GM18505 (cell line): Measurements from ENCODE around the gene CLTCL1.
"Not testable (repeated sequence)": the region's sequence is repeated elsewhere in the genome, so short reads cannot be mapped to it uniquely, and the experiment has no call there.

ENCODE experiments used
- ATAC-seq: cut with Tn5 transposase; IDR thresholded peaks from one replicate; pipeline ENCODE4 v1.9.1; 2021; ENCODE audit not compliant: unreplicated experiment
- POLR2A ChIP-seq: IDR thresholded peaks from 4 replicates; pipeline ENCODE4 v1.6.1; 2011; ENCODE audit warnings: borderline replicate concordance; ENCODE audit not compliant: insufficient read depth, insufficient read length; ENCODE audit errors: extremely low read depth

The CLTCL1 gene

DNA sequence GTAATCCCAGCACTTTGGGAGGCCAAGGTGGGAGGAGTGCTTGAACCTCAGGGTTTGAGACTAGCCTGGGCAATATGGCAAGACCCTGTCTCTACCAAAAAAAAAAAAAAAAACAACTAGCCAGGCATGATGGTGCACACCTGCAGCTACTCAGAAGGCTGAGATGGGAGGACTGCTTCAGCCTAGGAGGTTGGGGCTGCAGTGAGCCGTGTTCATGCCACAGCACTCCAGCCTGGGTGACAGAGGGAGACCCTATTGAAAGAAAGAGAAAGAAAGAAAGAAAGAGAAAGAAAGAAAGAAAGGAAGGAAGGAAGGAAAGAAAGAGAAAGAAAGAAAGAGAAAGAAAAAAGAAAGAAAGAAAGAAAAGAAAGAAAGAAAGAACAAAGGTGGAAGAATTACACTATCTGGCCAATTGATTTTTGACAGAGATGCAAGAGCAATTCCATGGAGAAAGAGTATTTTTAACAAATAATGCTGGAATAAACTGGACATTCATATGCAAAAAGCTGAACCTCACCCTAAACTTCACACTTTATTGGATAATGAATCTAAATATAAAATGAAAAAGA, 79.1 kb downstream of the CLTCL1 start:
- ATAC-seq, result no peak
- no peak for TF ChIP-seq POLR2A

DNA sequence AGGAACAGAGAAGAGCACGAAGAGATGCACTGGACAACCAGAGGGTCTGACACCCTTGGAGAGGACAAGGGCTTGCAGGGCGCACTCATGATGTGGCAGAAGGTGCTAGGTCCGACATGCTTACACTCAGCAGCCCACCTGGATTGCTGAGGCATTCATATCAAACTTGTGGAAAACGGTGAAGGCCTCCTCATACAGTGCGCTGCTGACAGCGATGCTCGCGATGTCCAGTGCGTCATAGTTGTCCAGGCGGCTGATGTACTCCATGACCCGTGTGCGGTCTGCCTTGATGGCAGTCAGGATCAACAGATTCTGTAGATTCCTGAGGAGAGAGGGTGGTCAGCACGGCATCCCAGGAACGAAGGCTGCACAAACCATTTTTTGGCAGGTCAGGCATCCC, 81.3 kb downstream of the CLTCL1 start:
- TF ChIP-seq POLR2A, result no peak
- ATAC-seq, result no peak

DNA sequence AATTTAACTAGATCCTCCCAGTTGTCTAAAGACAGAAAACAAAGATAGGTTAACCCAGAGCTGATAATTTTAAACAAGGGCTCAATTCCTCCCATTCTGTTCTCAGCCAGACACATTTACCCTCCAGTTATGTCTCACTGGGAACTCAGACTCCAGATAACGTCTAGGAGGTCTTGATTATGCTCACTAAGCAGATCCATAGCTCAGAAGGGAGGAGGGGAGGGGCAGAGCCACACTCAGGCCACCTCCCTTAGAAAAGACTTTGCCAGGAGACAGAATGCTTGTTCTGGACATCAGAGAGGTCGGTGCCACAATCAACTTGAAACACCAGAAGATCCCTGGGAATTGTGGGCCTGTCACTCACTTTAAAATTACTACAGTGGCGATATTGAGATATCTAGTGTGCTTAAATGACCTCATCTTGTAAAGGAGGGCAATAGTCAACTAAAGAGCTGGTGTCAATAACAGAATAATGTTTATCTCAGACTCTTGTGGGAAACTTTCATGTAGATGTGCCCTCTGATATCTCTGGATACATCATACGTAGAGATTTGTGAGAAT, 83.2 kb downstream of the CLTCL1 start:
- no peak for TF ChIP-seq POLR2A
- no peak for ATAC-seq

DNA sequence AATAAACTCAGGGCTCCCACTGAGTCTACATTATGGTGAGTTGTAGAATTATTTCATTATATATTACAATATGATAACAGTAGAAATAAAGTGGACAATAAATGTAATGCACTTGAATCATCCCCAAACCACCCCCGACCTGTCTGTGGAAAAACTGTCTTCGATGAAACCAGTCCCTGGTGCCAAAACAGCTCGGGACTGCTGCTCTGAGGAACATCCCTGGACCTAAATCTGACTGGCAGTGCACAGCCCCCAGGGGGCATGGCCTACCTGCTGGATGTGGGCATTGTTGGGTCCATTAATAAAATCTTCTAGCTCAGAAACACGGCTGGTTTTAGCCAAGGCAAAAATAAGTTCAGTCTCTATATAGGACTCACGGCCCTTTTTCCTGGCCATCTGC, 83.6 kb downstream of the CLTCL1 start:
- TF ChIP-seq POLR2A, result no peak
- ATAC-seq, result no peak

DNA sequence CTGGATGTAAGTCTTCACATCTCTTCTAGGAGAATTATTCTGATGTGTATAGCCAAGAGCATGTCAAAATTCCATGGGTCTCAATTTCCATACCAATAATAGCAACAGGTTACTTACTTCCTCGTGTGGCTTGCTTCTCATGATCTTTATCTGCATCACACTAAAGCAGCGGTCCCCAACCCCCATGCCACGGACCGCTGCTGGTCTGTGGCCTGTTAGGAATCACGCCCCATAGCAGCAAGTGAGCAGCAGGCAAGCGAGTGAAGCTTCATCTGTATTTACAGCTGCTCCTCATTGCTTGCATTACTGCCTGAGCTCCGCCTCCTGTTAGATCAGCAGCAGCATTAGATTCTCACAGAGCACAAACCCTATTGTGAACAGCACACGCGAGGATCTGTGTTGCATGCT, 84.1 kb downstream of the CLTCL1 start:
- TF ChIP-seq POLR2A, result no peak
- no peak for ATAC-seq

DNA sequence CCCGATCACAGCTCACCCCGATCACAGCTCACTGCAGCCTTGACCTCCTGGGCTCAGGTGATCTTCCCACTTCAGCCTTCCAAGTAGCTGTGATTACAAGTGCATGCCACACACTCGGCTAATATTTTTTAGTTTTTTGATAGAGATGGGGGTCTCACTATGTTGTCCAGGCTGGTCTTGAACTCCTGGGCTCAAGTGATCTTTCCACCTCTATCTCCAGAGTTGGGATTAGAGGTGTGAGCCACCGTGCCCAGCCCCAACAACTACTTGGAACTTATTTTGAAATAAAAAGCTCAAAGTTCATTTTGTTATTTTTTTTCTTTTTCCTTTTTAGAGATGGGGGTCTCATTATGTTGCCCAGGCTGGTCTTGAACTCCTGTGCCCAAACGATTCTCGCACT, 85.2 kb downstream of the CLTCL1 start:
- TF ChIP-seq POLR2A, result no peak
- ATAC-seq, result no peak

DNA sequence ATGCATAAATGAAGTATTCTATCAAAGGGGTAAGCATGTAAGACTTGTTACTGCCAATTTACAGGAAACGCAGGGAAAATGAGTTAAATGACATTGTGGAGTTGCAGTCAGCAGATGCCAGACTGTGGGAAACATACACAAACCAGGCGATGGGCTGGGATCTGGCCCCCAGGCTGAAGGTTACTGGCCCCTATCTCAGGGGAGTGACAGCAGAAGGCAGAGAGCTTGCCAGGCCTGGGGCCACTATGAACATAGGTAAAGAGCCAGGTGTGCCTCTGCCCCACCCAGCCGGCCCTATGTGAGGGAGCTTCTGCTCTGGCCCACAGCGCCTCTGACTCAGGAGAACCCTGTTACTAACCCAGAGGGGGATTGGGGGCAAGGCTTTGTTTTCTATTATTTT, 86.9 kb downstream of the CLTCL1 start:
- no peak for TF ChIP-seq POLR2A
- ATAC-seq, result no peak

DNA sequence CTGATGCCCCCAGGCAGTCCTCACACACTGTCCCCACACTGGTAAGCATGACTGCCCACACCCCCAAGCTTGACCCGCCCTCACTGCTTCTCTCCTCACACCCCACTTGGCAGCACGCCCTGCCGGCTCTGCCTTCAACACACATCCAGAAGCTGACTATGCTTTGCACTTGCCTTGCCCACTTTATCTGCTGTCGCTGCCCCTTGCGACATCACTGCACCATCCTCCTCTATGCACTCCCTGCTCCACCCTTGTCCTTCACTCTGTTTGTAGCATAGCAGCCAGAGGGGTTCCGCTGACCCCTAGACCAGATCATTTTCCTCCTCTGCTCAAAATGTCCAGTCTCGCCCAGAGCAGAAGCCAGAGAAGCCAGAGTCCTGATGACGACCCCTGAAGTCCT, 87.7 kb downstream of the CLTCL1 start:
- ATAC-seq, result no peak
- no peak for TF ChIP-seq POLR2A

DNA sequence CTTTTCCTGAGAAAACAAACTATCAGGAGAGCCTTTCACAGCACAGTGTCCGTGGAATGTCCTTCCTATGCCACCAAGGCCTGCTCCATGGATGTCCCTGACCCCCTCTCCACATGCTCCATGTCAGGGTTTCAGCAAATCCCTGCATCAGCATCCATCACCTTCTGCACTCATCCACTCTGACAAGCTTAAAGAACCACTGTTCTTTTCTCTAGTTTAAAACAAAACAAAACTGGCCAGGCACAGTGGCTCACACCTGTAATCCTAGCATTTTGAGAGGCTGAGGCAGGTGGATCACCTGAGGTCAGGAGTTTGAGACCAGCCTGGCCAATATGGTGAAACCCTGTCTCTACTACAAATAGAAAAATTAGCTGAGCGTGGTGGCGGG, 88.7 kb downstream of the CLTCL1 start:
- ATAC-seq, result not testable (repeated sequence)

DNA sequence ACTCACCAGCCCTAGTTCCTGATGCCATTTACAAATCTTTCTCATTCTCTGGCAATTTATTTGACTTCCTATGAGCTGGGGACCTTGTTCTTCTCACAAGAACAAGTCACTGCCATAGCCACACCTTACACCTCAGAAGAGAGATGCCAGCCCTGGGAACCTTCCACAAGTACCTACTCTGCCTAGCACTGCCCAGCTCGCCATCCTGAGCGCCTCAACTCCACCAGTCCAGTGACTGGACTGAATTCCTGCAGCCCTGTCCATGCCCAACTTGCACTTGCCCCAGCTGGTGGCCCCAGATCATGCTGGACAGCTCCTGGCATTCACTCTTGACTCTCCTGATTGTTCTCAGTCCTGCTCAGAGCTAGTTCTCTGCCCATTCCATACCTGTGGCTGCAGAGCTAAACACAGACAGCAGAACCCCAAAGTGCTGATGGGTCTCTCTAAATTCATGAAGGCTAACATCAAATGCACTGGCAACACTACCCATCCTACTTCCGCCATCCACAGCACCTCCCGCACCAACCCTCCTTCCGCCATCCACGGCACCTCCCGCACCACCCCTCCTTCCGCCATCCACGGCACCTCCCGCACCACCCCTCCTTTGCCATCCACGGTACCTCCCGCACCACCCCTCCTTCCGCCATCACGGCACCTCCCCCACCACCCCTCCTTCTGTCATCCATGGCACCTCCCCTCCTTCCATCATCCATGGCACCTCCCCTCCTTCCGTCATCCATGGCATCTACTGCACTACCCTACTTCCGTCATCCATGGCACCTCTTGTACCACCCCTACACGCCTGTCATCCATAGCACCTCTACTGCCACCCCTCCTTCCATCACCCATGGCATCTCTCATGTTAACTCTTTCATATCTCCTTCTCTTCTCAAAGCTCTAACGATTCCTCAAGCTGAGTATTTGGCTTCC, 89.4 kb downstream of the CLTCL1 start:
- TF ChIP-seq POLR2A, result no peak
- no peak for ATAC-seq

DNA sequence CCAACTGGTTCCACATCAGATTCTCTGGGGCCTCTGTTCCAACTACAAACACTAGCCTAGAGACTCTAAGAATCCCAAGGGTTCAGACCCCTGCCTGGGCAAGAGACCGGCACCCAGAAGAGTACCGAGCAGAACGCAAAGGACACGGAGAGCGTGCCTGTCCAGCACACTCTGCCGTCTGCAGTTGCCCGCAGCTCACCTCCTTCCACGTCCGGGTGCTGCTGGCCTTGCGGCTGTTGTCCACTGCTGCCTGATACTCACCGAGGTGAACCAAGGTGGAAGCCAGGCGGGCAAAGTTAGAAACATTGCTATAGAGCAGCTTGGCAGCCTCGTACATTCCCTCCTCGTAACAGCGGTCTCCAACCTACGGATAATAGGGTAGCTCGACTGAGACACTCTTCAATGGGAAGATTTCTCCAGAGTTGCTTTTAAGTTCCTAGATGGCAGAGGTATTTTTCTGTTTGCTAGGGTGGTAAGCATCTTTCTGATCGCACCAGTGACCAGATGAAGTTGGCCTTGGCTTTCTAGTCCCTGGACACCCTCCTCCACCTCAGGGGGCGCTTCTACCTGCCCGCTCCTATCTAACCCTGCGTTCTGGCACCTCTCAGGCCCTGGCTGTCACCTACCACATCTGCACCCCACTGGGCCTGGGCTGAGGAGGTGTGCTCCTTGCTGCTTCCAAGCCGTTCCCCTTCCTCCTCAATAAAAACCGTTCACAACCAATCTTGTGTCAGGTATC, 90.2 kb downstream of the CLTCL1 start:
- no peak for ATAC-seq
- TF ChIP-seq POLR2A, result no peak

DNA sequence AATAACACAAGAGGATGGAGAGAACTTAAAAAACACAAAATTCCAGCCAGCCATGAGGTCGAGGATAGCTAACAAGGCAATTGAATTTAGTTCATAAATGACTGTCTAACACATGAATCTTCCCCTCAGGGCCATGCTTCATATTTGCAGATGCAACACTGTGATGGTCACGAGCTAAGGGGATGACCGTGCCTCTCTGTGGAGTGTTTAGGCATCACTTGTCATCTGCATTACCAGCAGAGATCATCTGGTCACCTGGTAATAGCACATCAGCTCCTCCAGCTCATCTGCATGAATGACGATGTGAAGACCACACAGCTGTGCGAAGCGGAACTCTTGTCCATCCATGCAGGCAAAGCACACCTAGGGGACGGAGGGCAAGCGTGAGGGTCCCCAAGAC, 92.0 kb downstream of the CLTCL1 start:
- TF ChIP-seq POLR2A, result no peak
- ATAC-seq, result no peak

DNA sequence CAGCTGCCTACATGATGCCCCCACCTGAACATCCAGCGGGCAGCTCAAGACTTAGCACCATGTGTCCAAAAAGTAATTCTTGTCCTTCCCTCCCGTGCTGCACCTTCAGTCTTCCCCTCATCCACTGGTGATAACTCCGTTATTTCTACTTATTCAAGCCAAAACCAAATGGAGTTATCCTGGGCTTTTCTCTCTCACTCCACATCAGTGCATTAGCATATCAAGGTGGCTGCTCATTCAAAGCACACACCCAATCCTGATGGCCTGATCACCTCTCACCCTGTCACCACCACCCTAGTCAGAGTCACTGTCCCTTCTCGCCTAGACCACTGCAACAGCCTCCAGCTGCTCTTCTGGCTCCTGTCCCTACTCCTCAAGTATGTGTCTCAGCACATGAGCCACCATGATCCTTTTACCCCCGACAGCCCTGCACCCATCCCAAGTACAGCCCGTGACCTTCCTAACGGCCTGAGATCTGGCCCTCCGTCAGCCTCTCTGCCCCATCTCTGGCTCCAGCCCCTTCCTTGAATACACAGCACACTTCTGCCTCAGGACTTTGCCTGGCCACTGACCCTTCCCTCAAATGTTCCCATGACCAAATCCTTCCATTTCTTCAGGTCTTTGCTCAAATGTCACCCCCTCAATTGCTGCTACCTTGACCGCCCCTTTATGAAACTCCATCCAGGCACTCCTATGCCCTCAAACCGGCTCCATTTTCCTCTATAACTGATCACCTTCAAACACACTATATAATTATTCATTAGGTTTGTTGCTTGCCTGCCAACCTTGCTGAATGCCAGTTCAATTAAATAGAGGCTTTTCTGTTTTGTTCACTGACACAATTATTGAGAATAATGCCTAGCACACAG, 93.3 kb downstream of the CLTCL1 start:
- no peak for ATAC-seq
- TF ChIP-seq POLR2A, result no peak
